ENCODE results near the gene FER.

DNA sequence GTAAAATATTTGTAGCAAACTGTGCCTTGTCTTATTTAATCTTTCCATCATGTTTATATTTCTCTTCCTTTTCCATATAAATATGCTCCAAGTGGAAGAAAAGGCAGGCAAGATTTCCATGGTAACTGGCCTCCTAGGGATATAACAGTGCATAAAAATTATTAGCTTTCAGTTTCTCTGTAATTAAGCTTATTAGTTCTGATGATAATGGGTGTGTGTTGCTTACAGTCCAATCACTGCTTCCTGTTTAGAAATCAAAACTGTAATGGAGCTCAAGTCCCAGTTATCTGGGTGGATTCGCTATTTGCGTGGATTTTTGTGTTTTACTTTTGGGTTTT, 449.1 kb downstream of the FER start:
- TF ChIP-seq, protein P1, sequence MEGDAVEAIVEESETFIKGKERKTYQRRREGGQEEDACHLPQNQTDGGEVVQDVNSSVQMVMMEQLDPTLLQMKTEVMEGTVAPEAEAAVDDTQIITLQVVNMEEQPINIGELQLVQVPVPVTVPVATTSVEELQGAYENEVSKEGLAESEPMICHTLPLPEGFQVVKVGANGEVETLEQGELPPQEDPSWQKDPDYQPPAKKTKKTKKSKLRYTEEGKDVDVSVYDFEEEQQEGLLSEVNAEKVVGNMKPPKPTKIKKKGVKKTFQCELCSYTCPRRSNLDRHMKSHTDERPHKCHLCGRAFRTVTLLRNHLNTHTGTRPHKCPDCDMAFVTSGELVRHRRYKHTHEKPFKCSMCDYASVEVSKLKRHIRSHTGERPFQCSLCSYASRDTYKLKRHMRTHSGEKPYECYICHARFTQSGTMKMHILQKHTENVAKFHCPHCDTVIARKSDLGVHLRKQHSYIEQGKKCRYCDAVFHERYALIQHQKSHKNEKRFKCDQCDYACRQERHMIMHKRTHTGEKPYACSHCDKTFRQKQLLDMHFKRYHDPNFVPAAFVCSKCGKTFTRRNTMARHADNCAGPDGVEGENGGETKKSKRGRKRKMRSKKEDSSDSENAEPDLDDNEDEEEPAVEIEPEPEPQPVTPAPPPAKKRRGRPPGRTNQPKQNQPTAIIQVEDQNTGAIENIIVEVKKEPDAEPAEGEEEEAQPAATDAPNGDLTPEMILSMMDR (IDR thresholded peaks at IDR 0.05; ENCODE audit: insufficient read depth, low read length), result no peak
- TF ChIP-seq POLR2AphosphoS5 (IDR thresholded peaks at IDR 0.05; ENCODE audit: low read depth), result no peak

Data from HL-60 (cell line).